OCI-LY7 (cell line): ENCODE results near the gene CYP4F2.
"Not testable (repeated sequence)": the region's sequence is repeated elsewhere in the genome, so short reads cannot be mapped to it uniquely, and the experiment has no call there.

Experiments used
- CTCF ChIP-seq: fragments of 200-600 bp; sonication (generic); conservative IDR thresholded peaks from 2 replicates; pipeline ENCODE4 v1.5.1; 2014; ENCODE audit warnings: mild to moderate bottlenecking, antibody characterized with exemption, low read length, moderate library complexity, mixed read lengths
- EZH2phosphoT487 ChIP-seq: fragments of 200-600 bp; sonication (generic); IDR thresholded peaks from 2 replicates; pipeline ENCODE4 v1.6.1; 2018; ENCODE audit warnings: low read depth, borderline replicate concordance, mild to moderate bottlenecking, mixed run types, antibody characterized with exemption, low read length, moderate library complexity, mixed read lengths

GRCh38 chr19:15902898-15903297, 5.0 kb upstream of the CYP4F2 start:
- not testable (repeated sequence) for TF ChIP-seq CTCF, EZH2phosphoT487
